HS-5 (cell line): Measurements from ENCODE around the gene HID1.

ENCODE experiments used
- DNase-seq: peaks from one replicate; pipeline ENCODE4 v3.0.0-alpha.2; 2012; ENCODE audit warnings: low read depth

The HID1 gene

DNA sequence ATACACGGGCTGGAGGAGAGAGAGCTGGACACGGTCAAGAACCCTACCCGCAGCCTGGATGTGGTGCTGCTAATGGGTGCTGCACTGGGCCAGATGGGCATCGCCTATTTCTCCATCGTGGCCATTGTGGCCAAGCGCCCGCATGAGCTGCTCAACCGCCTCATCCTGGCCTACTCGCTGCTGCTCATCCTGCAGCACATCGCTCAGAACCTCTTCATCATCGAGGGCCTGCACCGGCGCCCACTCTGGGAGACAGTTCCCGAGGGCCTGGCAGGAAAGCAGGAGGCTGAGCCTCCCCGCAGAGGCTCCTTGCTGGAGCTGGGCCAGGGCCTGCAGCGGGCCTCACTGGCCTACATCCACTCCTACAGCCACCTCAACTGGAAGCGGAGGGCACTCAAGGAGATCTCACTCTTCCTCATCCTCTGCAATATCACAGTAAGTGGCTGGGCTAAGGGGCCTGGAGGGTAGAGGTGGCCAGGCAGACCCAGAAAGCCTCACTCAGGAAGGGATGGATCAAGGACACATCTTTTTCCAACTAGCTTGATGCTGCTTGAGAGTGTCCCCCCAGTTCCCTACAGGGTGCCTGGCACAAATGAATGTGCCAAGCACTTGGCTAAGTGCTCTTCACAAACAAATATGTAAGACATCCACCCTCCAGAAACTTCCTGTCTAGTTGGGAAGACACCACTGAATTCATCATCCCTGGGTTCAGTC lies 25.4 kb downstream of the HID1 start:
- DNase-seq = no peak

DNA sequence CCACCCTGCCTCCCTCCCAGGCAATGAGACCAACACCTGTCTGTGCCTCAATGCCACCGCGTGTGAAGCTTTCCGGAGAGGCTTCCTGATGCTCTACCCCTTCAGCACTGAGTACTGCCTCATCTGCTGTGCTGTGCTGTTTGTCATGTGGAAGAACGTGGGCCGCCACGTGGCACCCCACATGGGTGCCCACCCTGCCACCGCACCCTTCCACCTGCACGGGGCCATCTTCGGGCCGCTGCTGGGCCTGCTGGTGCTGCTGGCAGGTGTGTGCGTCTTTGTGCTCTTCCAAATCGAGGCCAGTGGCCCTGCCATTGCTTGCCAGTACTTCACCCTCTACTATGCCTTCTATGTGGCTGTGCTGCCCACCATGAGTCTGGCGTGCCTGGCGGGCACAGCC lies 25.9 kb downstream of the HID1 start:
- no peak for DNase-seq

DNA sequence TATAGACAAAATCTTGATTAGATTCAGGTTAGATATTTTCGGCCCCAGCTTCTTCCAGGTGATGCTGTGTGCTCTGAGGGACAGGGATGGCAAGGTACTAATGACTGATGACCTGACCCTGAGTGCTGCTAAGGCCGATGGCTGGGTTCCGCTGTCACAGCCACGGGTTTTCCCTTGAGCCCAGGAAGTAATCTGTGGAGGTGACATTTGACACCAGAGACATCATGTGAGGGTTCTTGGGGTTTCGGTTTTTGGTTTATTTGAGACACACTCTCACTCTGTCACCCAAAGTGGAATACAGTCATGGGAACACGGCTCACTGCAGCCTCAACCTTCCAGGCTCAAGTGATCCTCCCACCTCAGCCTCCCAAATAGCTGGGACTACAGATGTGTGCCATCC lies 27.0 kb downstream of the HID1 start:
- no peak for DNase-seq

DNA sequence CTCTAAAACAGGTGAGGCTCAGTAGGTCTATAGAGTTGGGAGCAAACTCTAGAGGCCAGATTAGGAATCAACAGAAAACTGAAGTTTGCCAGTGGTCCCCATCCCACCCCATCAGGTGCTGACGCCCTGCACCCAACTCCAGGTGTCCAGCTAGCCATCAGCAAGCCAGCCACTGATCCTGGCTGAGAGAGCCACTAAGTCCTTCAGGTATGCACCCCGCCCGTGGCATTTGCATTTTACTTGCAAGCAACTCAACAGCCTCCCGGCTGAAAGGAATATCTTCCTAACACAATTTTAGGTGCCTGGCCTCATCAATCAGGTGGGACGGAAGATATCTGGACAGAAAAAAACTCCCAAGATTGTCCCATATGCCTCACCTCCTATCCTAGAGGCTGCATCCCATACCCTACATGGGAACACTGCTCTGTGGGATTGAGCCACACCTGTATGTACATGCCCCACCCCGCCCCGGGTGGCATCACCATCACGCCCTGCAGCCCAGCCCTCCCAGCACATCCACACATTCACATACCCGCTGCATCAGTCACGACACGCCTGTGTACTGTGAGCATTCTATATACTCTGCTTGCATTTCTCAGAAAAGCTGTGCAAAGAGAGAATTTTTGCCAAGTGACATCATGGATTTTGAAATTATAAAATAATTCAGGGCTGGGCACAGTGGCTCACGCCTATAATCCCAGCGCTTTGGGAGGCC lies 28.6 kb downstream of the HID1 start:
- no peak for DNase-seq

DNA sequence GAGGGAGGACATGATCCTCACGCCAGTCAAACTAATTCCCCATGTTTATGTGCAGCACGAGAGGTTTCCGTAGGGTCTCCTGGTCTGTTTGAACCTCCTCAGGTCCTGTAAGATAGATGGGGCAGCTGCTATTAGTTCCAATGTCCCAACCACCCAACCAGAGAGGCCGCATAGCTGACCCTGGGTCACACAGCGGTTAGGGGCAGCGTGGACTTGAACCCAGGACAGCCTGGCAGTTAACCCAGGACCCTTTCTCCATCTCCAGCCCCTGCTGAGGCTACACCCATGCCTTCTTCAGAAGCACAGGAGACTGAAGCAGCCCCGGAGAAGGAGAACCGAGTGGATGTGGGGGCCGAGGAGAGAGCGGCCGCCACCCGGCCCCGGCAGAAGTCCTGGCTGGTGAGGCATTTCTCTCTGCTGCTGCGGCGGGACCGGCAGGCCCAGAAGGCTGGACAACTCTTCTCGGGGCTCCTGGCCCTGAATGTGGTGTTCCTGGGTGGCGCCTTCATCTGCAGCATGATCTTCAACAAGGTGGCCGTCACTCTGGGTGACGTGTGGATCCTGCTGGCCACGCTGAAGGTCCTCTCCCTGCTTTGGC lies 31.3 kb downstream of the HID1 start:
- no peak for DNase-seq

DNA sequence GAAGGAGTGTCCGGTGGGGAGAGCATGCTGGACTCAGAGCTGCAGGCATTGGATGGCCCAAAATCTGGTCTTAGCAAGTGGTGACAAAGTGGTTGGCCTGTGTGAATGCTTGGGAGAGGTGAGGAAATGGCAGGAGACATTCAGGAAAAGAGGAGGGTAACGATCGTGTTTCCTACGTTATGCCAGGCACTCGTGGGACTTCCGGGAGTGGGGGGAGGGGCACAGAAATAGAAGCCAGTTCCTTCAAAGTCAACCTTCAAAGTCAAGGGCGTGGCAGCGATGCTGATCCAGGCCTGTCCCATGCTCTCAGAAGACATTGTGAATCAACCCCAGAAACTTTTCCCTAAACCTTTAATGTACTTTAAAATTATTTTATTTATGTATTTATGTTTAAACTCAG lies 33.0 kb downstream of the HID1 start:
- no peak for DNase-seq

DNA sequence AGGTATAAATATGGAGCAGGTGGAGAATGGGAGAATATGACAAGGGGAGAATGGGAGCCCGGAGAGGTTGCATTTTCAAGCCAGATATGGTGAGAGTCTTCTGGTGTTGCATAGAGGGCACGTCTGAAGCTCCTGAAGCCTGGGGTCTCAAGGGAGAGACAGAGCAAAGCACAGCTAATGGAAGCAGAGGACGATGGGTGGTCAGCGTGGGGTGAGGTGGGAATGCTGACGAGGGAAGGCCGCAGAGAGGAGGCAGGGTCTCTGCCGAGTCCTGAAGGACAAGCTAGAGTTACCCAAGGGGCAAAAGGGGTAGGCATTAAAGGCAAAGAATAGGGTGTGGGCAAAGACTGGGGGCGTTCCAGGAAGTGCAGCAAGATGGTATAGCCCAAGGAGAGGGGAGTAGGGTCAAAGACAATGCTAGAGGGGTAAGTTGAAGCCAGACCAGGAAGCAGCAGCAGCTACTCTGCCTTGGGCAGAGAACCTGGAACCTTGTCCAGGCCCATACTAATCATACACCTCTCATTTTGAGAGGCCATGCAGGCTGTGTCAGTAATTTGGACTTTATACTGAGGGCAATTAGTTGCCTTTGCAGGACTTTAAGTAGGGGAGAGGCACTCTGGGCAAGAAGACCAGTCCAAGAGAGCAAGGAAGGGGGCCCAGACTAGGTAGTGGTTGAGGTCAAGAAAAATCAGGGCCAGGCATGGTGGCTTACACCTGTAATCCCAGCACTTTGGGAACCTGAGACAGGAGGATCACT lies 34.2 kb downstream of the HID1 start:
- DNase-seq = no peak

DNA sequence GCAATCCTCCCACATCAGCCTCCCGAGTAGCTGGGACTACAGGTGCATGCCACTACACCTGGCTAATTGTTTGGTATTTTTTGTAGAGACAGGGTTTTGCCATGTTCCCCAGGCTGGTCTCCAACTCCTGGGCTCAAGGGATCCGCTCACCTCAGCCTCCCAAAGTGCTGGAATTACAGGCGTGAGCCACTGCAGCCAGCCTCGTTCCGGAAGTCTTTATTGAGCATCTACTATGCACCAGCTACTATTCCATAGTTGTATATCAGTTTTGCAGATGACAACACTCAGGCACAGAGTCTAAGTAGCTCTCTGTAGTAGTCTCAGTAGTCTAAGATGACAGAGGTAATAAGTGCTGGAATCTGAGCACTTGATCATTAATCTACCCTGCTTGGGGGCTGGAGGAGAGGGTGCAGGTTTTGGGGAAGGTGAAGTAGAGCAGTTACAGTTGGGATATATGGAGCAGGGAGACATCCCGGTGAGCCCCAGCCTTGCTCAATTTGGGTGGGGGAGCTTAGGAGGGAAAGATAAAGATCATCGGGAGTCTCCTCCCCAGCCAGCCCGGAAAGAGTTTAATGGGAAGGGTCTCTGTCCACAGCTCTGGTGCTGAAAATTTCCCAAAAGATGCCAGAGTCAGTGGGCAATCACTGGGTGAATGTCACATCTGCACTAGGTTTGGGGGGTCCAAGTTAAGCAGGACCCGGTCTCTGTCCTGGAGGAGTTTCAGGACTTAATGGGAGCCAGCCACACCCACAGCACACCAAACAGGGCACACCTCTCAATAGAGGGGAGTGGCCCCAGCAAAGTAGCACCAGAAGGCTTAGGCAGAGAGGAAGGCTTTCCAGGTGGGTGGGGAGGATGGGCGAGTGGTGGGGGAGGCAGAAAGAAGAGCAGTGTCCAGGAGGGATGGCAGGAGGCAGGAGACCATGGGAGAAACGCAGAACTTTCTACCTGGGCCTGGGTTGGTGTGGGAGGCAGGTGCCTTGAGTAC lies 35.2 kb downstream of the HID1 start:
- no peak for DNase-seq

DNA sequence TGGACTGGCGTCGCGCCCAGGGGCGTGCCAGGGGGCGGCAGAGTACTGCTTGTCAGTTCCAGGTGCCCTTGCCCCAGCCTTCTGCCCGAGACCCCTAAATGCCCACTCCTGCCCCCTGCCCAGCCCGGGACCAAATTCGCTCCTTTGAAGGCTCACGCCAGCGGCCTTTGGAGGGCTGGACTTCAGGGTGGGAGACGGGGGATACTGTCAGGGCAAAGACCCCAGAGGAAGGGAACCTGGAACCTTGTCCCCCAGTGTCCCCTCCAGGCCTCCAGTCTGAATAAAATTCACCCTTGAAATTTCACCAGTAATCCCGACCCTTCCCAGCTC lies 36.1 kb downstream of the HID1 start:
- no peak for DNase-seq

DNA sequence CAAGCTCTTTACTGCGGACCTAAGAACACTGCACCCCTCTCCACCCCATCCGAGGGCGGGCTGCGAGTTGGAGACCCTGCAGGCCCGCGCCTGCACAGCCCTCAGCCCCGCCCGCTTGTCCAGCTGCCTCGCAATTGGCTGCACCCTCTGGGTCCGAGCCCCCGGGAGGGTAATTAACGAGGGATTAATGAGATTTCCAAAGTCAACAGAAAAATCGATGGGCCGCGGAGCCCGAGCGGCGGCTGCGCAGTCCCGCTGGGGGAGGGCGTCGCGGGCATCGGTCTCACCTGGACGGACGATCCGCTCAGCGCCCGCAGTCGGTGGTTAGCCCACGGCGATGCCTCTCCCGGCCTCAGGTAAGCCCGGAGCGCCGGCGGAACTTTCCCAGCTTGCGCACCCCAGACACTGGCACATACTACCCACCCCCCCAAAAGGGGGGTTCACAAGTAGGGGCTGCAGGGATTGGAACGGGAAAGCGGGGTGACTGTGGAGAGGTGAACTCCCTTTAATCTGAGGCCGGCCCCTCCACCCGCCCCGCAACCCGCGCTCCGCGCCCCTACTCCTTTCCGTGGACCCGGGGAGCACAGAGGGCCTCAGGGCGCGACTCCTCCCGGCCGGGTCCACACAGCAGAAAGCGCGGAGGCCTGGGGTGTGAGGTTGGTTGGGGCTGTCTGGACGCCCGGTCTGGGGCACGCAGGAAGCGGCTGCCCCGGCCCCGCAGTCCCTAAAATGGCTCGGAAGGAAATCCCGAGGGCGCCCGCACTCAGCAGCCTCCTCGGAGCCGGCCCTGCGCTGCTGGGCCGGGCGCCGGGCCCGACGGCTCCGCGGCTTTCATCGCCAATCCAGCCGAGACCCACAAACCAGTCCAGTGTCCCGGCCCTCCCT lies 36.7 kb downstream of the HID1 start, which contains the start of gene OTOP3:
OTOP3 (plus strand) TSS at position 314 of the 885 bp plus-strand sequence; CDS start at position 338, 24 bp downstream.
- no peak for DNase-seq

DNA sequence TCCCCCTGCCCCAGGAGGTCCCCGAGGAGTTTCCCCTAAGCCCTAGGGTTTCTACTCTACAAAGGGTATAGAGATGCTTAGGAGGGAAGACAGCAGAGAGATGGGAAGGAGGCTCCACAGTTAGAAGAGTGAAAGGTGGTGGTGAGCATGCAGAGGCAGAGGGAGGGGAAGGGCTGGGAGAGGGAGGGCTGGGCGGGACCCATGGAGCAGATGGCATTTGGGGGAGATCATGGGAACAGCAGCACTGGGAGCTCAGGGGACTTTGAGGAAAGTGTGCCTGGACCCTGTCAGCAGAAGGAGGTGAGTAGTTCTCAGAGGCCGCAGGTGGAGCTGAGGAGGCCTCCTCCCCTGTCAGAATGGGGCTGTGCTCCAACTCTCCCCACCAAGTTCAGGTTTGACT lies 37.5 kb downstream of the HID1 start:
- no peak for DNase-seq

DNA sequence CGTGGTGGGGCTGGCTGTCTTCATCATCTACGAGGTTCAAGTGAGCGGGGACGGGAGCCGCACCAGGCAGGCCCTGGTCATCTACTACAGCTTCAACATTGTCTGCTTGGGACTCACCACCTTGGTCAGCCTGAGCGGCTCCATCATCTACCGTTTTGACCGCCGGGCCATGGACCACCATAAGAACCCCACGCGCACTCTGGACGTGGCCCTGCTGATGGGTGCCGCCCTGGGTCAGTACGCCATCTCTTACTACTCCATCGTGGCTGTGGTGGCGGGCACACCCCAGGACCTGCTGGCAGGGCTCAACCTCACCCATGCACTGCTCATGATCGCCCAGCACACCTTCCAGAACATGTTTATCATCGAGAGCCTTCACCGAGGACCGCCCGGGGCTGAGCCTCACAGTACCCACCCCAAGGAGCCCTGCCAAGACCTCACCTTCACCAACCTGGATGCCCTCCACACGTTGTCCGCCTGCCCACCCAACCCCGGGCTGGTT lies 42.0 kb downstream of the HID1 start:
- no peak for DNase-seq

DNA sequence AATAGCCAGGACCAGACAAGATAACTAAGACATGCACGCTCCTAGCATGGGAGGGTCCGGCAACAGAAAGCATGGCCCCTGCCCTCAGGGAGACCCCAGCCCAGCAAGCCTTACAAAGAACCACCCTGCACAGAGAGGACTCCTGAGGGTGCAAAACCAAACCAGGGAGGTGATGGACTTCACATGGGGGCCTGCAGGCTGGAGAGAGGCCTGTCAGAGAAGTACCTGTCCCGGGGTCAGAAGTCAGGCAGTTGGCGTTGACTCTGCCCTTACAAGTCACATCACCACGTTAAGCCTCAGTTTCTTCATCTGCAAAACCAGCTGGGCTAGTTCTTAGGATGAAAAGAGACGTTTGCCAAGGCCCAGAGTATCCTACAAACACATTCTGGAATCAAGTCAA lies 43.8 kb downstream of the HID1 start:
- DNase-seq = no peak

DNA sequence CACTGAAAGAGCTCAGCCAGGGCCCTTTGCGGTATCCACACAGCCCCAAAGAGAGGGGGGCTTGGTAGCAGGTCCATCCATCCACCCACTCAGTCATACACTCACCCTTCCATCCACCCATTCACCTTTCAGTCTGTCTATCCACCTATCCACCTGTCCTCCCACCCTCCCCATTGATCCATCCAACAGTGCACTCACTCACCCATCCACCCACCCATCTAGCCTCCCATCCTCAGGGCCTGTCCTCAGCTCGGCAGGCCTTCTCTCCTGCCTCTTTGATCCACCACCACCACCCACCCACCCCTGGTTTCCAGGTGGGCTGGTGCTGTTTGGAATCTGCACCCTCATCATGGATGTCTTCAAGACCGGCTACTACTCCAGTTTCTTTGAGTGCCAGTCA lies 47.3 kb downstream of the HID1 start:
- no peak for DNase-seq

DNA sequence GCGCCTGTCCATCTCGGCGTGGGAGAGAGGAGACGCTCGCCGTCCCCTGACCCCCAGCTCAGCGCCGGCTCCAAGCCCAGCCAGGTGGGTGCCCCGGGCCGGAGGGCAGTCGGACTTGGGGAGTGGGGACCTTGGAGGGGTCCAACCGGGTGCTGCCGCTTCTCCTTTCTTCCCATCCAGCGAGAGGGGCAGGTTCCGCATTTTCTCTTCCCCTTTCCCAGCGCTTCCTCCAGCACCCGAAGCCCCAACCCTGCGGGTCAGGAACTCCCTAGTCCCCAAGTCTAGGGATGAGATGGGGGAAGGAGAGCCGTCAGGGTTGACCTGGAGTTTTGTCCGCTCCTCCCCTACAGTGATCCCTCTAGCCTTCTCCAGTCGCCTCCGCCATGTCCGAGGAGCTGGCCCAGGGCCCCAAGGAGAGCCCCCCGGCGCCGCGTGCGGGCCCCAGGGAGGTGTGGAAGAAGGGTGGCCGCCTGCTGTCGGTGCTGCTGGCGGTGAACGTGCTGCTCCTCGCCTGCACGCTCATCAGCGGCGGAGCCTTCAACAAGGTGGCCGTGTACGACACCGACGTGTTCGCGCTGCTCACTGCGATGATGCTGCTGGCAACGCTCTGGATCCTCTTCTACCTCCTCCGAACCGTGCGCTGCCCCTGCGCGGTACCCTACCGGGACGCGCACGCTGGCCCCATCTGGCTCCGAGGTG lies 48.2 kb downstream of the HID1 start, which contains the start of gene OTOP2:
OTOP2 (plus strand) TSS at position 24 of the 699 bp plus-strand sequence; CDS start at position 384, 360 bp downstream.
- DNase-seq = no peak

DNA sequence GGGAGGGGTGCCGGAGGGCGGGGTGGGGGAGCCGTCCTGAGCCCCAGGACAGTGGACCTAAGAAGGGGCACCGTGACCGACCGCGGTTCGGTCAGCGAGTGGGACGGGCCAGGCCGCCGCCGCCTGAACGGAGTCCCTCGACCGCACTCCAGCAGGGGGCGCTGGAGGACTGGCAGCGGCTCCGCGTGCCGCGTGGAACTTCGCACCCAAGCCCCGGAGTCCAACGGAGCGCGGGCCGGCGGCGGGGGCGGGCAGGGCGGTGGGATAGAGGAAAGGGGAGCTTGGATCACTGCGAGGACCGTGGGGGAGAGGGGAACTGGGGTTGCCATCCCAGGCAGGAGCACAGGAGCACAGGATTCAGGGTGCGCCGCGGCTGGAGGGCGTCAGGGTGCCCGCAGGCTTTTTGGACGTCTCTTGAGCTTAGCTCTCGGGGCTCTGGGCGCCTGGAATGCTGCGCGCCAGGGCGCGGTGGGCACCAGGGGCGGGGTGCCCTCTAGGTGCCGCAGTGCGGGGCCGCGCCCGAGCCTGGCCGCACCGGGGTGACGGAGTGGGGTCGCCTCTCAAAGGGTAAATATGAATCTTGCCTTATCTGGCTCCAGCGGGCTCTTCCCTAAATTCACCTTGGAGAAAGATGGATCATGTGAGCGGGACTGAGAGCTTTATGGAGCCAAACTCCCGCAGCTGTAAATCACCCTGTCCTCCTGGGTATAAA lies 48.9 kb downstream of the HID1 start:
- no peak for DNase-seq

DNA sequence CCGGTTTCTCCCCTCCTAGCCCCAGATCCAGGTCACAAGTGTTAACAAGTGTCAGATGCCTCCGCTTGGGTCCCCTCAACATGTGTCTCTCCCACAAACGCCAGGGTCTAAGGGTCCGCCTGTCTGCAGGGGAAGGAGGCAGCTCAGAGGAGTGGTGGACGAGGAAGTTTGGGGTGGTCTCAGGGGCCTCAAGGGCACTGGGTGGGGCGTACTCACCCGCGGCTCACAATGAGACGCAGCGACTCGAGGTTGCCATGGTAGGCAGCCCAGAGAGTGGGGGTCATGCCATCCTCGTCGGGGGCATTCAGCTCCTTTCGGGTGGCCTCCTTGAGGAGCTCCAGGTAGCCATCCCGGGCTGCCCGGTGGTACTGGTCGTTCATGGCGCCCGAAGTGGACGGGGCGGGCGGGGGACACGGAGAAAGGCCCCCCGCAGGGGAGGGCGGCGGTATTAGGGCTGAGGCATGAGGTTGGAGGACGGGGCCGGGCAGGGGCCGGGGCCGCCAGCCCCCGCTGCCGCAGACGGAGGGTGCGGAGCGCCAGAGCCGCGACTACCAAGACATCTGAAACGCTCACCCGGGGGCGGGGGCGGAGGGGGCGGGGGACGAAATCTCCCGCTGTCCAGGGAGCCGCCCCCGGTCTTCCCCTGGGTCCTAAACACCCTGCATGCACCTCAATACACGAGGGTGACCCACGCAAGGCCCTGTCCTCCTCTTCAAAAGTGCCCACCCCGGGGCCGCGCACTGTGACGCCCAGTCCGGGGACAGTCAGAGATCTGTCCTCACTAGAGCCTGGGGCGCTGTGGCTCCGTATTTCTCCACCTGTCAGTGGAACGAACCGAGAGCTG lies 49.6 kb downstream of the HID1 start, which contains the start of gene USH1G:
USH1G (minus strand) TSS at position 562 of the 844 bp plus-strand sequence; CDS start at position 380, 182 bp downstream.
- no peak for DNase-seq

DNA sequence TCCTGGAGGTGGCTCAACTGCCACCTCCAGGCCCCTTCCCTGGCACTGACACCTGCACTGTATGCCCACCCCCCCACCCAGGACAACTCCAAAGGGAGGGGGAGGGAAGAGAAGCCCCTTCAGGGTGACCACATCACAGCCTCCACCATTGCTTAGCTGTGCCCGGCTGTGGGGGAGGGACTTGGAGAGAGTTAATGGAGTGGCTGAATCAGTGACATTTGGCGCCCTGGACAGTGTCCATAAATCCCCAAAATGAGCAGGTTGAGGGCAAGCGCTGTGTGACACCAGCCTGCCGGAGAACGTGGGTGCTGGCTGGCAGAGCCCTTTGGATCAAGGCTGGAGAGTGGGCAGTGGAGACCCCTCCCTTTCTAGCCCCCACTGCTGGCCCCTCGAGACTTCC lies 50.4 kb downstream of the HID1 start:
- no peak for DNase-seq
